Measurements from ENCODE around the gene GAB2. TPM values are rescaled to one million over a fixed set of nuclear protein-coding genes. Genes with fewer than 3 reads are reported as not detected.

Gene GAB2
- total and polyA plus RNA-seq, 7 experiments from 2014 or later = 0.17 to 42.6 (median 3.5) TPM

DNA sequence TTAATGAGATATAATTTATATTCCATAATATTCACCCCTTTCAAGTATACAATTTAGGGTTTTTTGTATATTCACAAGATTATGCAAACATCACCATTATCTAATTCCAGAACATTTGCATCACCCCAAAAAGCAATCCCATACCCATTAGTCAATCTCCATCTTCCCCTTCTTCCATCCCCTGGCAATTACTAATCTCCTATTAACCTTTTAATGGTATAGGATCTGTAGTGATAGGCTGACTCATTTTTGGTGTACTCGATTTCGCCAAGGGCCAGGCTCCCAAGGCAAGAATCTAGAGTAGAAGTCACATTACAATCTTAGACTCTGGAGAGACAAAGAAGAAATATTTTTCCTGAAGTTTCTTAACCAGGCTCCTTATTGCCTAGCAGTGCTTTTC is 113.4 kb downstream of the GAB2 start:
- Histone ChIP-seq H3K36me3 (ENCODE audit: control insufficient read depth in 2 of 3, insufficient read depth in 3 of 3, low read length in 3 of 3) (no peaks in the 10 kb centered on the region), H3K4me3 (ENCODE audit: low read length) (no peak overlapping the region), H3K27ac (ENCODE audit: low read depth, low read length) (no peak overlapping the region), H3K4me1 (ENCODE audit: control insufficient read depth in 2 of 2, insufficient read depth in 2 of 2, low read length in 2 of 2) (no peaks in the 10 kb centered on the region), H3K27me3 (ENCODE audit: control insufficient read depth in 2 of 2, insufficient read depth in 2 of 2, low read length in 2 of 2) (no peaks in the 10 kb centered on the region), H3K9me3 (ENCODE audit: control insufficient read depth in 2 of 3, low read length in 3 of 3) (no peaks in the 10 kb centered on the region)
- peaks cover 0 to 26% (median 0%) of the 10 kb centered on the region in 7 donors for H3K4me1 Mint-ChIP-seq
- POLR2A ChIA-PET = no interaction called here
- CTCF ChIA-PET = interaction anchor here (0.6 kb wide), 2 partner anchors 811 to 1574 kb away, joined by 4 to 5 read pairs; no protein-coding TSS in a partner anchor
- no peak overlapping the region for H3K27ac Mint-ChIP-seq
- DNase-seq (no peak), ATAC-seq (no peak)
- peaks cover 0 to 2% (median 0%) of the 10 kb centered on the region in 5 donors for H3K27me3 Mint-ChIP-seq
- intact Hi-C loops (cut with micrococcal nuclease) = no loop called here
- no peak overlapping the region for H3K4me3 Mint-ChIP-seq
- H3K36me3 Mint-ChIP-seq = peaks cover 0 to 33% (median 0%) of the 10 kb centered on the region in 5 donors
- peaks cover 0 to 3% (median 0%) of the 10 kb centered on the region in 11 donors for H3K9me3 Mint-ChIP-seq

DNA sequence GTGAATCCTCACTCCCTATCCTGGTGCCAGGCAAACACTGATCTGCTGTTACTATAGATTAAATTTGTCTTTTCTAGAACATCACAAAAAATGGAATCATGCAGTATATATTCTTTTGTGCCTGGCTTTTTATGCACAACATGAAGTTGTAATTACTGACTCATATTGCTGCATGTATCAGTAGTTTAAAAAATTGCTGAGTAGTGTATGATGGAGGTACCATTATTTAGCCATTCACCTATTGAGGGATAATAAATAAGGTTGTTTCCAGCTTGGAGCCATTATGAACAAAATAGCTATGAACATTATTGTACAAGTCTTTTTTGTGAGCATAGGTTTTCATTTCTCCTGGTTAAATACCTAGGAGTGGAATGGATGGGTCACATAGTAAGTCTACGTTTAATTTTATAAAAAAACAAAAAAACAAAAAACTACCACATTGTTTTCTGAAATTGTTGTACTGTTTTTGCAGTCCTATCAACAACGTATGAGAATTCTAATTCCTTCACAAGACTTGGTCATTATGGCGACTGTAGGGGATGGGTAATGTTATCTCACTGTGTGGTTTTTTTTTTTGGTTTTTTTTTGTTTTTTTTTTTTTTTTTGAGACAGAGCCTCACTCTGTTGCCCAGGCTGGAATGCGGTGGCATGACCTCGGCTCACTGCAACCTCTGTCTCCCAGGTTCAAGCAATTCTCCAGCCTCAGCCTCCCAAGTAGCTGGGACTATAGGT is 117.3 kb downstream of the GAB2 start:
- no peak overlapping the region for H3K4me3 Mint-ChIP-seq
- intact Hi-C loops (cut with micrococcal nuclease) = no loop called here
- Histone ChIP-seq H3K27me3 (ENCODE audit: control insufficient read depth in 2 of 2, insufficient read depth in 2 of 2, low read length in 2 of 2) (no peaks in the 10 kb centered on the region), H3K4me1 (ENCODE audit: control insufficient read depth in 2 of 2, insufficient read depth in 2 of 2, low read length in 2 of 2) (no peaks in the 10 kb centered on the region), H3K9me3 (ENCODE audit: control insufficient read depth in 2 of 3, low read length in 3 of 3) (no peaks in the 10 kb centered on the region), H3K4me3 (ENCODE audit: low read length) (no peak overlapping the region), H3K36me3 (ENCODE audit: control insufficient read depth in 2 of 3, insufficient read depth in 3 of 3, low read length in 3 of 3) (no peaks in the 10 kb centered on the region), H3K27ac (ENCODE audit: low read depth, low read length) (no peak overlapping the region)
- peaks cover 0 to 22% (median 0%) of the 10 kb centered on the region in 11 donors for H3K9me3 Mint-ChIP-seq
- H3K36me3 Mint-ChIP-seq = peaks cover 0 to 49% (median 0%) of the 10 kb centered on the region in 5 donors
- peaks cover 0 to 2% (median 0%) of the 10 kb centered on the region in 5 donors for H3K27me3 Mint-ChIP-seq
- ATAC-seq (no peak), DNase-seq (no peak)
- H3K27ac Mint-ChIP-seq = no peak overlapping the region
- peaks cover 0 to 28% (median 0%) of the 10 kb centered on the region in 7 donors for H3K4me1 Mint-ChIP-seq
- ChIA-PET POLR2A (no interaction called here), CTCF (no interaction called here)

DNA sequence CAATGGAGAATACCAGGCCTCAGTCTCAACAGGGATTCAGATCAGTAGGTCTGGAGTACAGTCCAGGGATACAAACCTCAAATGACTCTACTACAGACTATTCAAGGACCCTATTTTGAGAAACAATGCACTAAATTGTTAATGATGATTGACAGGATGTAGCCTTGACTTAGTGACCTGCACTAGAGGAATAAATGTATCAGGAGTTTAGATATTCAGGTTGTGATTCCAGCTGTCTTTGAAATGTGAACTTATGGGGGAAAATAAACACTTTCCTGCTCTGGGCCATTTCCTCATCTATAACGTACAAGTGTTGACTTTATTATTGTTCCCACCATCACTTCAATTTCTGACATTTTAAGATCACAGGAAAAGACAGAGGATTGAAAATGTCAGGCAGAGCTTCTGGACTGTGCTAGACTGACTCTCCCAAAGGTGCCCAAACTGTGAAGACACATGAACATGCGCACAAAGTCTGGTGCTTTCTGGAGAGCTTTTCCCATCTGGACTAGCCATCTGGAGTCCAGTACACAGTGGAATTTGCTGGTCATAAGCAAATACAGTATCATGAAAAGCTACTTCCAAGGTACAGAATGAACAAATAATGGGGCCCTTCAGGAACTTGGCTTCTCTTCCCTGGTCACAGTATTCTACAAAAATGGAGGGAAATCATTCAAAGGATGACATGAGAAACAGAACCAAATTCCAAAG is 118.5 kb downstream of the GAB2 start:
- Histone ChIP-seq H3K36me3 (ENCODE audit: control insufficient read depth in 2 of 3, insufficient read depth in 3 of 3, low read length in 3 of 3) (no peaks in the 10 kb centered on the region), H3K4me3 (ENCODE audit: low read length) (no peak overlapping the region), H3K4me1 (ENCODE audit: control insufficient read depth in 2 of 2, insufficient read depth in 2 of 2, low read length in 2 of 2) (no peaks in the 10 kb centered on the region), H3K27me3 (ENCODE audit: control insufficient read depth in 2 of 2, insufficient read depth in 2 of 2, low read length in 2 of 2) (no peaks in the 10 kb centered on the region), H3K27ac (ENCODE audit: low read depth, low read length) (no peak overlapping the region), H3K9me3 (ENCODE audit: control insufficient read depth in 2 of 3, low read length in 3 of 3) (no peaks in the 10 kb centered on the region)
- H3K36me3 Mint-ChIP-seq = peaks cover 0 to 53% (median 0%) of the 10 kb centered on the region in 5 donors
- ATAC-seq (no peak), DNase-seq (no peak)
- CTCF ChIA-PET = no interaction called here
- intact Hi-C loops (cut with micrococcal nuclease) = no loop called here
- peaks cover 0 to 29% (median 0%) of the 10 kb centered on the region in 7 donors for H3K4me1 Mint-ChIP-seq
- no peak overlapping the region for H3K4me3 Mint-ChIP-seq
- POLR2A ChIA-PET = no interaction called here
- peaks cover 0 to 24% (median 0%) of the 10 kb centered on the region in 11 donors for H3K9me3 Mint-ChIP-seq
- H3K27ac Mint-ChIP-seq = no peak overlapping the region
- H3K27me3 Mint-ChIP-seq = no peaks in the 10 kb centered on the region

GRCh38 chr11:78298291-78298771 is 119.3 kb downstream of the GAB2 start:
- Mint-ChIP-seq H3K36me3 (peaks cover 0 to 60% (median 0%) of the 10 kb centered on the region in 5 donors), H3K27me3 (no peaks in the 10 kb centered on the region), H3K27ac (no peak overlapping the region), H3K4me3 (no peak overlapping the region), H3K4me1 (peaks cover 0 to 32% (median 0%) of the 10 kb centered on the region in 7 donors), H3K9me3 (peaks cover 0 to 27% (median 0%) of the 10 kb centered on the region in 11 donors)
- ChIA-PET CTCF (no interaction called here), POLR2A (no interaction called here)
- no peak overlapping the region for H3K4me3 ChIP-seq (ENCODE audit: low read length)
- H3K36me3 ChIP-seq (ENCODE audit: control insufficient read depth in 2 of 3, insufficient read depth in 3 of 3, low read length in 3 of 3) = no peaks in the 10 kb centered on the region
- H3K9me3 ChIP-seq (ENCODE audit: control insufficient read depth in 2 of 3, low read length in 3 of 3) = no peaks in the 10 kb centered on the region
- H3K27me3 ChIP-seq (ENCODE audit: control insufficient read depth in 2 of 2, insufficient read depth in 2 of 2, low read length in 2 of 2) = no peaks in the 10 kb centered on the region
- no peaks in the 10 kb centered on the region for H3K4me1 ChIP-seq (ENCODE audit: control insufficient read depth in 2 of 2, insufficient read depth in 2 of 2, low read length in 2 of 2)
- DNase-seq (no peak), ATAC-seq (no peak)
- intact Hi-C loops (cut with micrococcal nuclease) = no loop called here
- H3K27ac ChIP-seq (ENCODE audit: low read depth, low read length) = no peak overlapping the region

- no peaks in the 10 kb centered on the region for H3K27me3 ChIP-seq (ENCODE audit: control insufficient read depth in 2 of 2, insufficient read depth in 2 of 2, low read length in 2 of 2)
- no peak overlapping the region for H3K27ac ChIP-seq (ENCODE audit: low read depth, low read length)
- peaks cover 0 to 5% of the 10 kb centered on the region in 2 donors for H3K4me1 ChIP-seq (ENCODE audit: control insufficient read depth in 2 of 2, insufficient read depth in 2 of 2, low read length in 2 of 2)
- DNase-seq (no peak), ATAC-seq (no peak)
- peak overlapping the region in 1 of 9 donors; percentile 41 for H3K27ac Mint-ChIP-seq
- H3K4me1 Mint-ChIP-seq = peaks cover 10 to 51% (median 15%) of the 10 kb centered on the region in 7 donors
- H3K27me3 Mint-ChIP-seq = no peaks in the 10 kb centered on the region
- ChIA-PET CTCF (no interaction called here), POLR2A (no interaction called here)
- intact Hi-C loops (cut with micrococcal nuclease) = no loop called here
- peaks cover 0 to 28% (median 0%) of the 10 kb centered on the region in 11 donors for H3K9me3 Mint-ChIP-seq
- H3K4me3 Mint-ChIP-seq = no peak overlapping the region
- H3K36me3 Mint-ChIP-seq = peaks cover 0 to 56% (median 0%) of the 10 kb centered on the region in 5 donors
- H3K36me3 ChIP-seq (ENCODE audit: control insufficient read depth in 2 of 3, insufficient read depth in 3 of 3, low read length in 3 of 3) = no peaks in the 10 kb centered on the region
- no peaks in the 10 kb centered on the region for H3K9me3 ChIP-seq (ENCODE audit: control insufficient read depth in 2 of 3, low read length in 3 of 3)
- H3K4me3 ChIP-seq (ENCODE audit: low read length) = no peak overlapping the region
Measured at GRCh38 chr11:78295991-78296930, 121.4 kb downstream of the GAB2 start.

DNA sequence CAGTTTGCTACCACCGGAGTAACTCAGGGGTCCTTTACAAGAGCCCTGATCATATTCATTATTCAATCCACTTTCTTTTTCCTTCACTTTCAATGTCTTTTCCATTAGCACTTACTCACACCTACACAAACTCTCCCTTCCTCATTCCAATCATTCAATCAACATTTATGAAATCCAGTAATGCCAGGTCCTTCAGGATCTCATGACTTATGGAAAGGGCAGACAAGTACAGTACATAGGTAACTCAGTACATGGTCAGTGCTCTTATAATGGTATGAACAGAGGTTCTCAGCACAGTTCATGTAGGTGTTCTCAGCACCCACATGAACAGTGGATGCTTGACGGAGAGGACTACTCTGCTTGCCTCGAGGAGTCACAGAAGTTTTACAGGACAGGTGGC is 122.3 kb downstream of the GAB2 start:
- H3K4me1 ChIP-seq (ENCODE audit: control insufficient read depth in 2 of 2, insufficient read depth in 2 of 2, low read length in 2 of 2) = peaks cover 0 to 5% of the 10 kb centered on the region in 2 donors
- no peak for DNase-seq
- POLR2A ChIA-PET = no interaction called here
- peaks cover 0 to 35% (median 0%) of the 10 kb centered on the region in 11 donors for H3K9me3 Mint-ChIP-seq
- intact Hi-C loops (cut with micrococcal nuclease) = no loop called here
- no peak overlapping the region for H3K4me3 Mint-ChIP-seq
- peaks cover 10 to 58% (median 22%) of the 10 kb centered on the region in 7 donors for H3K4me1 Mint-ChIP-seq
- no peaks in the 10 kb centered on the region for H3K27me3 ChIP-seq (ENCODE audit: control insufficient read depth in 2 of 2, insufficient read depth in 2 of 2, low read length in 2 of 2)
- no peak overlapping the region for H3K27ac ChIP-seq (ENCODE audit: low read depth, low read length)
- peaks cover 0 to 63% (median 0%) of the 10 kb centered on the region in 5 donors for H3K36me3 Mint-ChIP-seq
- H3K27ac Mint-ChIP-seq = no peak overlapping the region
- CTCF ChIA-PET = no interaction called here
- H3K27me3 Mint-ChIP-seq = no peaks in the 10 kb centered on the region
- H3K9me3 ChIP-seq (ENCODE audit: control insufficient read depth in 2 of 3, low read length in 3 of 3) = no peaks in the 10 kb centered on the region
- H3K4me3 ChIP-seq (ENCODE audit: low read length) = no peak overlapping the region
- no peak for ATAC-seq
- H3K36me3 ChIP-seq (ENCODE audit: control insufficient read depth in 2 of 3, insufficient read depth in 3 of 3, low read length in 3 of 3) = no peaks in the 10 kb centered on the region
